Measurements from ENCODE around the gene ERMARD.

The ERMARD gene

DNA sequence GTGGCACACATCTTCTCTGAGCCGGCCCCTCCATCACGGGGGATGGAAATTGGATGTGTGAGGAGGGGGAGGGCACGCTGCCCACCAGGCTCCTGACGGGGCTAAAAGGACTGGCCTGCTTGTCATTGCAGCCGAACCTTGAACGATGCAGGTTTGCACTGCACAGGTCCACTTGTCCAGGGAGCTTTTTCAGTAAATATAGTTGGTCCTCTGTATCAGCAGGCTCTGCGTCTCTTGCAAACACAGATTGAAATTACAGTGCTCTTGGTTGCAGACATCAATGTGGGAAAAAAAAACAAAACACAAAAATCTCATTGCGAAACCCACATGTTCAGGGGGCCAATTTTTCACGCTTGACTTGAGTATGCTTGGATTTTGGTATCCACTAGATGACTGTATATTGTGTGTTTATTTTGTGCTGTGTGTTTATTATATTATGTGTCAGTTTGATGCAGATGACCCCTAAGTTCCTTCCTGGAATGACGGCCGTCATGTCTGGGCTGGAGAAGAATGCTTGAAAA is 29.2 kb downstream of the ERMARD start:
- Histone ChIP-seq H3K9me3 (replicated peaks; ENCODE audit: insufficient read depth, low read length) (no peaks in the 10 kb centered on the region), H3K9me2 (replicated peaks; ENCODE audit: insufficient read depth, low read length) (no peaks in the 10 kb centered on the region), H3F3A (ENCODE audit: insufficient read depth, low read length) (no peaks in the 10 kb centered on the region), H3K4me1 (ENCODE audit: low read length) (no peaks in the 10 kb centered on the region), H3K9ac (ENCODE audit: low read length) (no peak overlapping the region), H3K36me3 (replicated peaks; ENCODE audit: insufficient read depth, low read length) (no peaks in the 10 kb centered on the region), H3K4me2 (ENCODE audit: low read depth, low read length) (no peak overlapping the region), H2AFZ (ENCODE audit: low read length) (no peak overlapping the region), H3K79me2 (ENCODE audit: low read length) (no peaks in the 10 kb centered on the region), H4K20me1 (ENCODE audit: insufficient read depth, low read length) (no peaks in the 10 kb centered on the region), H3K27me3 (replicated peaks; ENCODE audit: insufficient read depth, low read length) (no peaks in the 10 kb centered on the region), H3K4me3 (ENCODE audit: low read length) (no peak overlapping the region), H3K27ac (ENCODE audit: low read length) (no peak overlapping the region)
- DNase-seq: no peak
- TF ChIP-seq EZH2 (optimal IDR thresholded peaks at IDR 0.05; ENCODE audit: low read depth, low read length): no peak
- TF ChIP-seq EZH2phosphoT487 (IDR thresholded peaks at IDR 0.05; ENCODE audit: low read length): no peak
- TF ChIP-seq, protein P1, sequence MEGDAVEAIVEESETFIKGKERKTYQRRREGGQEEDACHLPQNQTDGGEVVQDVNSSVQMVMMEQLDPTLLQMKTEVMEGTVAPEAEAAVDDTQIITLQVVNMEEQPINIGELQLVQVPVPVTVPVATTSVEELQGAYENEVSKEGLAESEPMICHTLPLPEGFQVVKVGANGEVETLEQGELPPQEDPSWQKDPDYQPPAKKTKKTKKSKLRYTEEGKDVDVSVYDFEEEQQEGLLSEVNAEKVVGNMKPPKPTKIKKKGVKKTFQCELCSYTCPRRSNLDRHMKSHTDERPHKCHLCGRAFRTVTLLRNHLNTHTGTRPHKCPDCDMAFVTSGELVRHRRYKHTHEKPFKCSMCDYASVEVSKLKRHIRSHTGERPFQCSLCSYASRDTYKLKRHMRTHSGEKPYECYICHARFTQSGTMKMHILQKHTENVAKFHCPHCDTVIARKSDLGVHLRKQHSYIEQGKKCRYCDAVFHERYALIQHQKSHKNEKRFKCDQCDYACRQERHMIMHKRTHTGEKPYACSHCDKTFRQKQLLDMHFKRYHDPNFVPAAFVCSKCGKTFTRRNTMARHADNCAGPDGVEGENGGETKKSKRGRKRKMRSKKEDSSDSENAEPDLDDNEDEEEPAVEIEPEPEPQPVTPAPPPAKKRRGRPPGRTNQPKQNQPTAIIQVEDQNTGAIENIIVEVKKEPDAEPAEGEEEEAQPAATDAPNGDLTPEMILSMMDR (IDR thresholded peaks at IDR 0.05; ENCODE audit: low read length): no peak

DNA sequence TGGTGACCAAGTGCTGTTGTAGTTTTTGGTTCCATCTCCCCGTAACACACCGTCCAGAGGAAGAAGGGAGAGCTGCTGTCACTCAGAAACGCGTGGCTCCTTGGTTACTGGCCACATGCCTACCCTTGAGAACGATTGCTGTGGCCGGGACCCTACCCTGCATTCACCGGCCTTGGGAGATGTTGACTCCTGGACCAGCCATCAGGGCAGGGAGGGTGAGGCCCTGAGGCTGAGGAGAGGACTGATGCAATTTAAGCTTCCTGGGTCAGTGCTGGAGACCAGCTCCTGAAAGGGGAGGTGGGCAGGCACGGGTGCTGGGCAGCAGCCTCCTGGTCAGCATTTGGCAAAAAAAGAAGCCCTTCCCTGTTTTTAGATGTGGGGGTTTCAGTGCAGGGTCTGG is 31.5 kb downstream of the ERMARD start:
- DNase-seq: no peak
- no peaks in the 10 kb centered on the region for H3K9me3 ChIP-seq (replicated peaks; ENCODE audit: insufficient read depth, low read length)
- H3F3A ChIP-seq (ENCODE audit: insufficient read depth, low read length): no peaks in the 10 kb centered on the region
- H3K27me3 ChIP-seq (replicated peaks; ENCODE audit: insufficient read depth, low read length): no peaks in the 10 kb centered on the region
- H3K9ac ChIP-seq (ENCODE audit: low read length): no peak overlapping the region
- no peaks in the 10 kb centered on the region for H4K20me1 ChIP-seq (ENCODE audit: insufficient read depth, low read length)
- H3K36me3 ChIP-seq (replicated peaks; ENCODE audit: insufficient read depth, low read length): no peaks in the 10 kb centered on the region
- H3K9me2 ChIP-seq (replicated peaks; ENCODE audit: insufficient read depth, low read length): no peaks in the 10 kb centered on the region
- TF ChIP-seq, protein P1 (IDR thresholded peaks at IDR 0.05; ENCODE audit: low read length): no peak
- TF ChIP-seq EZH2phosphoT487 (IDR thresholded peaks at IDR 0.05; ENCODE audit: low read length): no peak
- no peak for TF ChIP-seq EZH2 (optimal IDR thresholded peaks at IDR 0.05; ENCODE audit: low read depth, low read length)
- no peaks in the 10 kb centered on the region for H3K79me2 ChIP-seq (ENCODE audit: low read length)
- H3K4me2 ChIP-seq (ENCODE audit: low read depth, low read length): no peak overlapping the region
- no peaks in the 10 kb centered on the region for H3K4me1 ChIP-seq (ENCODE audit: low read length)
- H2AFZ ChIP-seq (ENCODE audit: low read length): no peak overlapping the region
- H3K4me3 ChIP-seq (ENCODE audit: low read length): no peak overlapping the region
- H3K27ac ChIP-seq (ENCODE audit: low read length): no peak overlapping the region

DNA sequence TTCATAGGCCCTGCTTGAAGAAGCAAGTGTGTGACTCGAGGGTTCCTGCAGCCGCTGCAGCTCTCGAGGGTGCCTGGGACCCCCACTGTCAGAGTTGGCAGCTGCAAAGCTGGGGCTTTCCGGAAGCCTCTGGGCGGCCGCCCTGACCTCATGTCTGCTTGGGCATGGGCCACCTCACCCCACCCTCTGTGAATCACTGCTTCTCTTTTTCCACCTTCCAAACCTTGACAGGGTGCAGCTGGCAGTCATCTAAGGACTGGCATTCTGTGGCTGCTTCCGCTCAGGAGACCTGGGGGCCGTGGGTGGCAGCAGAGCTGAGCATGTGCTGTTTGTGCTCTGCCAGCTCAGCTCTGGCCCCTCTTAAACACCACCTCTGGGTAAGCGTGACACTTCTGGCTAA is 32.0 kb downstream of the ERMARD start:
- Histone ChIP-seq H3F3A (ENCODE audit: insufficient read depth, low read length) (no peaks in the 10 kb centered on the region), H3K27me3 (replicated peaks; ENCODE audit: insufficient read depth, low read length) (no peaks in the 10 kb centered on the region), H3K9ac (ENCODE audit: low read length) (no peak overlapping the region), H3K79me2 (ENCODE audit: low read length) (no peaks in the 10 kb centered on the region), H3K9me3 (replicated peaks; ENCODE audit: insufficient read depth, low read length) (no peaks in the 10 kb centered on the region), H4K20me1 (ENCODE audit: insufficient read depth, low read length) (no peaks in the 10 kb centered on the region), H3K4me2 (ENCODE audit: low read depth, low read length) (no peak overlapping the region), H3K9me2 (replicated peaks; ENCODE audit: insufficient read depth, low read length) (no peaks in the 10 kb centered on the region), H3K27ac (ENCODE audit: low read length) (no peak overlapping the region), H3K36me3 (replicated peaks; ENCODE audit: insufficient read depth, low read length) (no peaks in the 10 kb centered on the region), H2AFZ (ENCODE audit: low read length) (no peak overlapping the region), H3K4me1 (ENCODE audit: low read length) (no peaks in the 10 kb centered on the region), H3K4me3 (ENCODE audit: low read length) (no peak overlapping the region)
- TF ChIP-seq, protein P1 (IDR thresholded peaks at IDR 0.05; ENCODE audit: low read length): no peak
- TF ChIP-seq EZH2phosphoT487 (IDR thresholded peaks at IDR 0.05; ENCODE audit: low read length): no peak
- no peak for TF ChIP-seq EZH2 (optimal IDR thresholded peaks at IDR 0.05; ENCODE audit: low read depth, low read length)
- no peak for DNase-seq

Data from MM.1S (cell line).